UCSD-AML1 (cell line): ENCODE results near the gene EPN3.

Source experiments
- DNase-seq: peaks from one replicate; lab custom pipeline; 2025; ENCODE audit not compliant: unreplicated experiment; lab: John Stamatoyannopoulos, UW

EPN3 gene

DNA sequence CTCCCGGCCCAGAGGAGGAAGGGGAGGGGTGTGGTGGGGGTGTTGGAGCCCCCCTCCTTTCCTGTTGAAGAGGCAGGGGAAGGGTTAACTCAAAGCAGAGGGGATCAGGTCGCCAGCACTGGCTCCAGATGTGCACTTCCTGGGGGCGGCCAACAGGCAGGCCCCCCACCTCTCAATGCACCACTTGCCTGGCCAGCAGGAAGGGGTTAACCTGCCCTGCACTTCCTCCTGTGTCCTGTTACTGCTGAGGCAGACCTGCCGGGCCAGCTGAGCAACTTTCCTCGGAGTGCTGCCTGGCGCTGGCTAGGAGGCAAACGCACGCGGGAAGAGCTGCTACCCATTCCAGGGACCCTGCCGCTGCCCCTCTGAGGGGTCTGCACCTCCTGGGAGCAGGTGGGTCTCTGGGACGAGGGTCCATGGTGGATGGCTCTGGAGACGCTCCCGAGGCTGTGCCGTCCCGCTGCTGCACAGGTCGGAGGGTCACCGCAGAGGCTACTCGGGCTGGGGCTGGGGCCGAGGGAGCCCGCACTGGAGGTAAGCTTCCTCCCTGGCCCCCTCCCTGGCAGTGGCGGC, at the start of gene EPN3:
Gene EPN3 (plus strand): TSS at position 284 of the 573 bp plus-strand sequence. CDS start 3,822 bp downstream, outside the sequence.
- DNase-seq, result peak; percentile 34

DNA sequence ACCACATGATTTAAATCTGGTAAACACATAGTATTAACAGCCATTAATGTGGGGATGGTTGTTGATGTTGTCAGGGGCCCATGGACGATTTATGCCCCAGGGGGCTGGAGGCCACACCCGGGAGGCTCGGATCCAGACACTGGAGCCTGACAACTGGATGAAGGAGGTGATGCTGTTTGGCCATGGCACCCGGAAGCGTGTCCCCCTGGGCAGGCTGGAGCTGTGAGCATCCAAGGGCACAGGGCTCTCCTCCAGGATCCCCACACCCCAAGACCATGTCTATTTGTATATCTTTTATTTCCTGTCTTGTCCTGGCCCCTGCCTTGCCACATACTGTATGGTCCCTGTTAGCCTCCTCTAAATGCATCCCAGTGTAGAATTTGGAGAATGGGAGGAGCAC, 49.3 kb upstream of the EPN3 start:
- DNase-seq, result no peak

GRCh38 chr17:50484386-50485155, 48.0 kb upstream of the EPN3 start:
- DNase-seq, result no peak

GRCh38 chr17:50487213-50488096, 45.1 kb upstream of the EPN3 start:
- DNase-seq, result no peak

GRCh38 chr17:50488880-50489279, 43.7 kb upstream of the EPN3 start:
- no peak for DNase-seq

DNA sequence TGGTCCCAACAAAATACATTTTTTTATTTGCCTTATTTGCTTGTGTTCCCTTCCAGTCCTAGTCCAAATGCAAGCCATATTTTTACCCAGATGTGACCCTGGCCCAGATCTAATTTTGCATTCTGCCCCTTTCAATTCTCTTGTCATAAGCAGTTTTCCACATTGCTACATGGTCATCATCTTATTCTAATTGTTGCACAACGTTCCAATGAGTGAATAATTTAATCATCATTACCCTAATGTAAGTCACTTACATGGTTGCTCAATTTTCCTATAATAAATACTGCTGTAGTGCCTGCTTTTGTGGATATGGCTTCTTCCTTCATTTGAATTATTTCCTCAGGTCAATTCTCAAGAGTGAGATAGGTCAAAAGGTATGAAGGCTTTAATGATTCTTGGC, 41.0 kb upstream of the EPN3 start:
- no peak for DNase-seq

- DNase-seq, result no peak
These were observed 40.3 kb upstream of the EPN3 start for GRCh38 chr17:50492214-50492613.

GRCh38 chr17:50493744-50494143, 38.8 kb upstream of the EPN3 start:
- no peak for DNase-seq

GRCh38 chr17:50495217-50495823, 37.2 kb upstream of the EPN3 start:
- DNase-seq, result no peak

GRCh38 chr17:50495918-50496317, 36.6 kb upstream of the EPN3 start:
- no peak for DNase-seq

GRCh38 chr17:50498021-50498874, 34.3 kb upstream of the EPN3 start:
- DNase-seq, result no peak

GRCh38 chr17:50499270-50499669, 33.3 kb upstream of the EPN3 start:
- DNase-seq, result no peak

- no peak for DNase-seq
These were observed 32.8 kb upstream of the EPN3 start for GRCh38 chr17:50499721-50500120.

DNA sequence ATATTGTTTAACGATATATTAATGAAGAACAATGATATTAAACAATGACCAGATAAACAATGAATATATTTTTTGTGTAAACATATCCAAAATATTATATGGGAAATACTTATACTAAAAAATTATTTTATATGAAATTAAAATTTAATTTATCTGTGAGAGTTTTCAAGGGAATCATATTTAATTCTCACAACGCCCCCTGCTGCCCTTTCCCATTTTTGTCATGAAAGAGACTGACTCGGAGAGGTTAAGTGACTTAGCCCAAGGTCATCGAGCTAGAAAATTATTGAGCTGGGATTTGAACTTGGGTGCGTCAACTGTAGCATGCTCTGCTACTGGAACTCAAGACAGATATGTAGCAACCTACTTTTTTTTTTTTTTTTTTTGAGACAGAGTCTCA, 31.5 kb upstream of the EPN3 start:
- DNase-seq, result no peak

GRCh38 chr17:50502301-50502990, 30.1 kb upstream of the EPN3 start:
- DNase-seq, result no peak

DNA sequence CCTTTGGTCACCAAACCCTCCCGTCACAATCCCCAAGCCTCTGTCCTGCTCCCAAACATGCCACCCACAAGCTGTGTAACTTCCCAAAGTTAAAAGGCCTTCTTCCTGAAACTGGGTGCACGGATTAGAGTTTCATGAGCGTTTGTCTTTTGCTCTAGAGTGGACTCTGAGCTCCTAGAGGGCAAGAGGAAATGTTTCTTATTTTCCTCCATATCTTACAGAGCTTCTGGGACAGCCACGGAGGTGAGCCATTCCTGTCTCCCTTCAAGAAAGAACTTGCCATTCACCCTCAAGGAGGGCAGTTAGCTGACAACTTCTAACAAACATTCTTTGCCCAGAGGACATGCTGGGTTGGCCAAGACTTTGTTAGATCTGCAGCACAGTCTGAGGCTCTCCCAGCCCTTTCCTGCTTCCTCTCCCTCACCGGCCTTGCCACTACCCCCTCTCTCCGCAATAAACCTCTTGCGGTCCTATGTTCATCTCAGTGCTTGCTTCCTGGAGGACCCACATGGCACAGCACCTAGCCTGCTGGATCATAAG, 26.9 kb upstream of the EPN3 start:
- peak; percentile 40 for DNase-seq

GRCh38 chr17:50506298-50506697, 26.2 kb upstream of the EPN3 start:
- no peak for DNase-seq

- DNase-seq, result no peak
These were observed 24.5 kb upstream of the EPN3 start, which contains the start of gene MYCBPAP for GRCh38 chr17:50507871-50508572. Gene MYCBPAP (plus strand): TSS chr17:50508439. CDS start chr17:50508675, 236 bp downstream.
